HCT116 (cell line): ENCODE measurements around the gene SLC7A5. TPM values are rescaled to one million over a fixed set of nuclear protein-coding genes. Genes with fewer than 3 reads are reported as not detected.

Experiments
- ATAC-seq: fragments of 200-7000 bp; cut with Tn5 transposase; 2 replicates; pipeline ENCODE4 v1.9.1; 2020; ENCODE audit warnings: mild to moderate bottlenecking, moderate library complexity
- BruUV-seq: library from RNA; stranded (reverse); fragments of 400-500 nt; replicated peaks from 2 replicates; lab custom pipeline; 2021; lab: Mats Ljungman, UMichigan
- CTCF ChIA-PET: fragments of 300-600 bp; sonication (Branson Sonifier 250); formaldehyde crosslinking; loops from one replicate; lab custom pipeline; 2021; ENCODE audit warnings: antibody characterized with exemption; lab: Charles Lee
- POLR2A ChIA-PET: fragments of 300-600, 350-600 bp; sonication (Branson Sonifier 250); formaldehyde crosslinking; loops from one replicate; lab custom pipeline; 2021; ENCODE audit warnings: antibody characterized with exemption; lab: Charles Lee
- RAD21 ChIA-PET, 2 experiments: fragments of 300-600 bp; sonication (Branson Sonifier 250); formaldehyde crosslinking; loops; one replicate each; lab custom pipeline; 2023; ENCODE audit warnings: low total read pairs in 2 of 2; ENCODE audit not compliant: uncharacterized antibody in 2 of 2, unreplicated experiment in 2 of 2, low non-redundant PET in 1 of 2; lab: Charles Lee
- DNase-seq: peaks from one replicate; pipeline ENCODE4 v3.0.0-alpha.2; 2010; ENCODE audit warnings: low read depth, low spot score
- H2AFZ ChIP-seq: fragments of 200-600 bp; shearing (Covaris generic), sonication (generic); 2 replicates; pipeline ENCODE4 v1.6.1; 2017; ENCODE audit warnings: low read depth, mixed run types, mixed read lengths, antibody characterized with exemption, low read length; ENCODE audit not compliant: poor library complexity, severe bottlenecking
- H3K27ac ChIP-seq: 2 replicates; pipeline ENCODE4 v1.5.1; 2012; ENCODE audit warnings: low read depth, low read length
- H3K27me3 ChIP-seq: fragments of 200-600 bp; sonication (generic); 2 replicates; pipeline ENCODE4 v1.6.1; 2016; ENCODE audit warnings: mixed run types, low read length, mixed read lengths; ENCODE audit not compliant: insufficient read depth
- H3K36me3 ChIP-seq, 2 experiments: fragments of 200-500 bp in 1 of 2; fragments of 200-600 bp in 1 of 2; sonication (Bioruptor generic) in 1 of 2; sonication (generic) in 1 of 2; 2 replicates each; pipeline versions ENCODE4 v1.5.1 to v1.6.1; 2014 to 2016; ENCODE audit warnings: low read length in 2 of 2, inconsistent platforms in 1 of 2, mixed read lengths in 1 of 2, mixed run types in 1 of 2; ENCODE audit not compliant: insufficient read depth in 2 of 2, control insufficient read depth in 1 of 2
- H3K4me1 ChIP-seq, 2 experiments: fragments of 200-600 bp in 1 of 2; sonication (generic) in 1 of 2; 2 replicates each; pipeline versions ENCODE4 v1.5.1 to v1.6.1; 2012 to 2017; ENCODE audit warnings: low read length in 2 of 2, inconsistent platforms in 1 of 2, mild to moderate bottlenecking in 1 of 2, mixed read lengths in 1 of 2, mixed run types in 1 of 2, moderate library complexity in 1 of 2; ENCODE audit not compliant: insufficient read depth in 2 of 2, control insufficient read depth in 1 of 2
- H3K4me2 ChIP-seq: fragments of 200-600 bp; sonication (generic); 2 replicates; pipeline ENCODE4 v1.6.1; 2017; ENCODE audit warnings: mixed run types, low read length, mixed read lengths
- H3K4me3 ChIP-seq, 2 experiments: fragments of 200-600 bp in 1 of 2; sonication (generic) in 1 of 2; replicated peaks in 1 of 2; 2 replicates each; pipeline ENCODE4 v1.5.1; 2011 to 2016; ENCODE audit warnings: low read length in 2 of 2, control low read depth in 1 of 2, low read depth in 1 of 2, mild to moderate bottlenecking in 1 of 2, mixed read lengths in 1 of 2, mixed run types in 1 of 2
- H3K79me2 ChIP-seq: fragments of 200-600 bp; sonication (generic); 2 replicates; pipeline ENCODE4 v1.6.1; 2017; ENCODE audit warnings: mild to moderate bottlenecking, mixed run types, low read length, moderate library complexity, mixed read lengths; ENCODE audit not compliant: insufficient read depth
- H3K9ac ChIP-seq: fragments of 200-600 bp; sonication (generic); 2 replicates; pipeline ENCODE4 v1.6.1; 2016; ENCODE audit warnings: low read length, mixed read lengths
- H3K9me2 ChIP-seq: fragments of 200-600 bp; sonication (generic), shearing (Covaris generic); 2 replicates; pipeline ENCODE4 v1.6.1; 2017; ENCODE audit warnings: mixed run types, mild to moderate bottlenecking, moderate library complexity; ENCODE audit not compliant: insufficient read depth
- H3K9me3 ChIP-seq, 2 experiments: fragments of 200-500 bp in 1 of 2; fragments of 200-600 bp in 1 of 2; sonication (Bioruptor generic) in 1 of 2; sonication (generic) in 1 of 2; 2 replicates each; pipeline ENCODE4 v1.6.1; 2014 to 2017; ENCODE audit warnings: low read length in 2 of 2, mixed read lengths in 2 of 2, inconsistent platforms in 1 of 2, low read depth in 1 of 2, mild to moderate bottlenecking in 1 of 2, mixed run types in 1 of 2, moderate library complexity in 1 of 2; ENCODE audit not compliant: control insufficient read depth in 1 of 2, insufficient read depth in 1 of 2
- H4K20me1 ChIP-seq: fragments of 200-600 bp; sonication (generic), shearing (Covaris generic); 2 replicates; pipeline ENCODE4 v1.6.1; 2017; ENCODE audit warnings: mixed run types, mild to moderate bottlenecking, moderate library complexity; ENCODE audit not compliant: insufficient read depth
- ELF1 ChIP-seq: IDR thresholded peaks from 2 replicates; pipeline ENCODE4 v1.6.1; 2012; ENCODE audit warnings: low read depth, borderline replicate concordance
- EZH2 ChIP-seq: fragments of 200-600 bp; sonication (generic); IDR thresholded peaks from 2 replicates; pipeline ENCODE4 v1.6.1; 2017; ENCODE audit warnings: antibody characterized with exemption, mixed run types
- POLR2AphosphoS5 ChIP-seq: IDR thresholded peaks from 2 replicates; pipeline ENCODE4 v1.6.1; 2011; ENCODE audit warnings: mild to moderate bottlenecking, low read depth, low read length, moderate library complexity
- SP1 ChIP-seq: IDR thresholded peaks from 2 replicates; pipeline ENCODE4 v1.6.1; 2012; ENCODE audit warnings: low read depth
- TCF7L2 ChIP-seq: IDR thresholded peaks from 2 replicates; pipeline ENCODE4 v1.7.0; 2011; ENCODE audit warnings: borderline replicate concordance, inconsistent platforms; ENCODE audit not compliant: insufficient read depth, insufficient read length; ENCODE audit errors: extremely low read depth
- ZNF274 ChIP-seq: fragments of 200-500 bp; sonication (Bioruptor generic); IDR thresholded peaks from 2 replicates; pipeline ENCODE4 v1.6.1; 2014; ENCODE audit warnings: mild to moderate bottlenecking, low read depth, low read length, inconsistent platforms
- intact Hi-C: fragments of 100-400 bp; cut with micrococcal nuclease; formaldehyde crosslinking; loops from 2 replicates; pipeline ENCODE4 v1.10.0; 2022
- total RNA-seq: library from RNA; stranded (reverse); gene quantifications from one replicate; pipeline ENCODE4 v1.2.1, GENCODE V29; 2021; ENCODE audit not compliant: unreplicated experiment
- TF ChIP-seq, protein P1 (sequence below): IDR thresholded peaks from 2 replicates; pipeline ENCODE4 v1.6.1; 2012

SLC7A5 gene
- total RNA-seq, 1 experiment from 2014 or later: 482 TPM

DNA sequence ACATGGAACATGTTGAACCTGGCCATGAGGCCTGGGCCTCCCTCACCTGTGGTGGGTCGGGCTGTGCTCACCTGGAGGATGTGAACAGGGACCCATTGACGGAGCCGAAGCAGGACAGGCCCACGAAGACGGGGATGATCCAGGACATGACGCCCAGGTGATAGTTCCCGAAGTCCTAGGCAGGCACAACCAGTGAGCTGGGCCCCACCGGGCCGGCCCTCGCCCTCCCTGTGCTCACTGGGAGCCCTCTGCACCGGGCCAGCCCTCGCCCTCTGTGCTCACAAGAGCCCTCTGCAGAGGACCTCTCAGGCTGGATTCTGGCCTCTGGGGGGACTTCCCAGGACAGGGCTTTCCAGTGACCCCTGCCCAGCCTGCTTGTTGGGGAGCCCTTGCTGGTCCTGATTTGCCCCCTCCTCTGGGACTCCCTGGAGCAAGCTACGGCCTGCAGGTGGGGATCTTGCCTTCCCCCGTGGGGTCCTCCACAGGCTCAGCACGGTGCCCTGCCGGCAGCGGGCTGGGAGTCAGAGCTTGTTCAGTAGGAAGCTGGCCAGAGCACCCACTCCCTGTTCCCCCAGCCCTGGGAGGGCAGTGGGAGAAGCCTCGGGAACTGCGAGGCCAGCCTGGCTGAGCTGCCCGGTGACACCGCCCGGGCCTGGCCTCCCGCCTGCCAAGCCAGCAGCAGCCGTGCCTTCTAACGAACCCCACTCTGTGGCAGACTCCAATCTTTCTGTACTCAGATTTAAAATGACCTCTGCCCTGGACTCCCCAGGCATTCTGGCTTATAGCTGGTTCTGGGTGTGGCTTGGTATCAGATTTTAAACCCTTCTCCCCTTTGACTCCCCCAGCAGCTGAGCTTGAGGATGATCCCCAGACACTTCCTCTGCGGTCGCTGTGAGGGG lies 30.4 kb downstream of the SLC7A5 start:
- POLR2A ChIA-PET: interaction anchor here (1.0 to 1.1 kb wide), 2 partner anchors 32 to 522 kb away, joined by 3 to 4 read pairs; partner anchors contain the start of gene C16orf95
- Histone ChIP-seq H3K27ac (no peak overlapping the region; the same call in 1 of the 2 replicates), H3K79me2 (peaks cover 52% of the 10 kb centered on the region), H2AFZ (no peak overlapping the region), H3K9me3 (no peaks in the 10 kb centered on the region), H4K20me1 (peaks cover 12% of the 10 kb centered on the region; the same call in 1 of the 2 replicates), H3K4me2 (no peak overlapping the region), H3K36me3 (peaks cover 54 to 99% of the 10 kb centered on the region in 2 experiments), H3K9me2 (no peaks in the 10 kb centered on the region), H3K4me3 (no peak overlapping the region), H3K27me3 (no peaks in the 10 kb centered on the region), H3K9ac (no peak overlapping the region), H3K4me1 (no peaks in the 10 kb centered on the region)
- intact Hi-C loops: no loop called here
- RAD21 ChIA-PET: no interaction called here
- no peak for DNase-seq
- CTCF ChIA-PET: interaction anchor here (1.2 kb wide), 1 partner anchor 11 kb away, joined by 5 read pairs; no protein-coding TSS in a partner anchor
- ATAC-seq: no peak
- BruUV-seq: no TSS peak
- TF ChIP-seq ZNF274 (no peak), ELF1 (no peak)

DNA sequence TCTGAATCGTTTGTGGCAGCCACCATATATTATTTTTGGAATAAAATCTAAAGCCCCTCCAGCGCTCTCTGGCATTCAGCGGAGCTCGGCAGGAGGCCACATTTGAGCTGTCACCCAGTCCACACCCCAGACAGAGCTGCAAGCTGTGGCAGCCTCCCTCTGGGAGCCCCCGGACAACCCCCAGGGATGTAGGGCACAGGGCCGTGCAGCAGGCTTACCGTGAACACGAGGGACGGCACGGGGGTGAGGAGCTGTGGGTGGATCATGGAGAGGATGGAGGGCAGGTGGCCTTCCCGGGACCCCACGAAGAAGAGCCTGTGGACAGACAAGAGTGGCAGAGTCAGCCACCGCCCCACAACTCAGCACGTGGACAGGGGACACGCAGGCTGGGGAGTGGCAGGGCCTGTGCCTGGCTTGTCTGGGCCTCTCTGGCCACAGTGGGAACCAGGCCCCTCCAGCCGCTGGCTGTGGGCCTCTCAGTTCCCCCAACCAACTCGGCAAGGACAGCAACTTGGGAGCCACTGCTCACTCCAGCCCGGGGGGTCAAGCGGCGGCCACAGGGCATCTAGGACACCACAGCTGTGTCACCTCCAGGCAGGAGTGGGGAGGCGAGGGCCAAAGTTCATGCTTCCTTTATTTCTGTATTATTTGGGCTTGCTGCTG lies 31.5 kb downstream of the SLC7A5 start:
- ChIA-PET RAD21 (no interaction called here), POLR2A (interaction anchor here (1.0 to 1.1 kb wide), 2 partner anchors 33 to 520 kb away, joined by 3 to 4 read pairs; partner anchors contain the start of gene C16orf95), CTCF (interaction anchor here (2.9 kb wide), 1 partner anchor 12 kb away, joined by 12 read pairs; no protein-coding TSS in a partner anchor)
- peaks cover 61 to 98% of the 10 kb centered on the region in 2 experiments for H3K36me3 ChIP-seq
- H3K79me2 ChIP-seq: peaks cover 40% of the 10 kb centered on the region
- BruUV-seq: no TSS peak
- no peak overlapping the region for H2AFZ ChIP-seq
- no peaks in the 10 kb centered on the region for H3K27me3 ChIP-seq
- no peak overlapping the region; the same call in 1 of the 2 replicates for H3K27ac ChIP-seq
- DNase-seq: no peak
- no peak for ATAC-seq
- peaks cover 12% of the 10 kb centered on the region; the same call in 1 of the 2 replicates for H4K20me1 ChIP-seq
- no peaks in the 10 kb centered on the region for H3K9me2 ChIP-seq
- TF ChIP-seq SP1 (no peak), TCF7L2 (no peak), EZH2 (no peak), POLR2AphosphoS5 (peak; percentile 7; the same call in 1 of the 2 replicates)
- TF ChIP-seq, protein P1, sequence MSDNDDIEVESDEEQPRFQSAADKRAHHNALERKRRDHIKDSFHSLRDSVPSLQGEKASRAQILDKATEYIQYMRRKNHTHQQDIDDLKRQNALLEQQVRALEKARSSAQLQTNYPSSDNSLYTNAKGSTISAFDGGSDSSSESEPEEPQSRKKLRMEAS: no peak
- H3K4me1 ChIP-seq: no peaks in the 10 kb centered on the region
- H3K9me3 ChIP-seq: no peaks in the 10 kb centered on the region
- H3K4me3 ChIP-seq: no peak overlapping the region
- no peak overlapping the region for H3K9ac ChIP-seq
- no peak overlapping the region for H3K4me2 ChIP-seq
- intact Hi-C loops: no loop called here
